WTC11 (cell line): ENCODE measurements around the gene DTNA. TPM values are rescaled to one million over a fixed set of nuclear protein-coding genes. Genes with fewer than 3 reads are reported as not detected.
"Not testable (repeated sequence)": the region's sequence is repeated elsewhere in the genome, so short reads cannot be mapped to it uniquely, and the experiment has no call there.

Experiments
- ATAC-seq: fragments of 200-7000 bp; cut with Tn5 transposase; 2 replicates; pipeline ENCODE4 v1.10.0; 2021; ENCODE audit warnings: mild to moderate bottlenecking, moderate library complexity
- CTCF ChIA-PET: fragments of 300-600 bp; sonication (Branson Sonifier 250); formaldehyde crosslinking; loops from one replicate; lab custom pipeline; 2021; ENCODE audit warnings: antibody characterized with exemption; lab: Charles Lee
- POLR2A ChIA-PET: fragments of 350-600 bp; sonication (Branson Sonifier 250); formaldehyde crosslinking; loops from one replicate; lab custom pipeline; 2021; ENCODE audit warnings: antibody characterized with exemption; lab: Charles Lee
- DNase-seq: peaks from one replicate; pipeline ENCODE4 v3.0.0; 2021; ENCODE audit warnings: low spot score
- H3K27ac Mint-ChIP-seq: 2 replicates; pipeline ENCODE4 v1.8.0; 2021; ENCODE audit warnings: mixed read lengths
- H3K27me3 Mint-ChIP-seq: 2 replicates; pipeline ENCODE4 v1.8.0; 2021; ENCODE audit warnings: low read depth, mild to moderate bottlenecking, moderate library complexity, mixed read lengths
- H3K36me3 Mint-ChIP-seq: 2 replicates; pipeline ENCODE4 v1.8.0; 2021; ENCODE audit warnings: mixed read lengths
- H3K4me1 Mint-ChIP-seq: 2 replicates; pipeline ENCODE4 v1.8.0; 2022; ENCODE audit warnings: mixed read lengths
- H3K4me3 Mint-ChIP-seq: 2 replicates; pipeline ENCODE4 v1.8.0; 2021; ENCODE audit warnings: mild to moderate bottlenecking, moderate library complexity, mixed read lengths
- H3K9me3 Mint-ChIP-seq: 2 replicates; pipeline ENCODE4 v1.8.0; 2021; ENCODE audit warnings: mixed read lengths
- AR ChIP-seq: fragments of 250-450 bp; sonication (Bioruptor Pico); IDR thresholded peaks from 2 replicates; pipeline ENCODE4 v1.9.0; 2021; ENCODE audit warnings: mild to moderate bottlenecking
- CTCF ChIP-seq: fragments of 200-600 bp; IDR thresholded peaks from 2 replicates; pipeline ENCODE4 v1.8.0; 2022; ENCODE audit warnings: antibody characterized with exemption
- E2F1 ChIP-seq: sonication (generic); formaldehyde crosslinking; IDR thresholded peaks from 2 replicates; pipeline ENCODE4 v1.8.0; 2022; ENCODE audit warnings: mild to moderate bottlenecking, missing genetic modification reagents
- FOXP4 ChIP-seq: sonication (generic); formaldehyde crosslinking; IDR thresholded peaks from 2 replicates; pipeline ENCODE4 v1.8.0; 2022; ENCODE audit warnings: mild to moderate bottlenecking, missing genetic modification reagents
- HMGA2 ChIP-seq: fragments of 250-450 bp; sonication (Bioruptor Pico); IDR thresholded peaks from 2 replicates; pipeline ENCODE4 v1.4.0; 2021; ENCODE audit warnings: mild to moderate bottlenecking, moderate library complexity
- JUN ChIP-seq: sonication (generic); formaldehyde crosslinking; IDR thresholded peaks from 2 replicates; pipeline ENCODE4 v1.8.0; 2023; ENCODE audit warnings: mild to moderate bottlenecking, missing genetic modification reagents
- KAT7 ChIP-seq: sonication (generic); formaldehyde crosslinking; IDR thresholded peaks from 2 replicates; pipeline ENCODE4 v1.8.1; 2023; ENCODE audit warnings: missing genetic modification reagents, mild to moderate bottlenecking, borderline replicate concordance
- MXD4 ChIP-seq: fragments of 250-450 bp; sonication (Bioruptor Pico); IDR thresholded peaks from 2 replicates; pipeline ENCODE4 v1.8.0; 2021; ENCODE audit warnings: mild to moderate bottlenecking, moderate library complexity, borderline replicate concordance
- MYBL2 ChIP-seq: sonication (generic); formaldehyde crosslinking; IDR thresholded peaks from 2 replicates; pipeline ENCODE4 v1.8.1; 2023; ENCODE audit warnings: mild to moderate bottlenecking, moderate library complexity, missing genetic modification reagents
- NFE2L1 ChIP-seq: sonication (generic); formaldehyde crosslinking; IDR thresholded peaks from 2 replicates; pipeline ENCODE4 v1.8.1; 2023; ENCODE audit warnings: missing genetic modification reagents
- NR1H2 ChIP-seq: sonication (generic); formaldehyde crosslinking; IDR thresholded peaks from 2 replicates; pipeline ENCODE4 v1.9.0; 2021; ENCODE audit warnings: mild to moderate bottlenecking, moderate library complexity, missing genetic modification reagents
- RORB ChIP-seq: fragments of 250-450 bp; sonication (Bioruptor Pico); IDR thresholded peaks from 2 replicates; pipeline ENCODE4 v1.9.0; 2021; ENCODE audit warnings: mild to moderate bottlenecking
- SP1 ChIP-seq: sonication (generic); formaldehyde crosslinking; conservative IDR thresholded peaks from 2 replicates; pipeline ENCODE4 v1.8.1; 2022; ENCODE audit warnings: missing genetic modification reagents
- TEAD4 ChIP-seq: sonication (generic); formaldehyde crosslinking; IDR thresholded peaks from 2 replicates; pipeline ENCODE4 v1.8.0; 2022; ENCODE audit warnings: mild to moderate bottlenecking, missing genetic modification reagents
- TP53 ChIP-seq: sonication (generic); formaldehyde crosslinking; IDR thresholded peaks from 2 replicates; pipeline ENCODE4 v1.8.1; 2023; ENCODE audit warnings: mild to moderate bottlenecking, missing genetic modification reagents
- USF1 ChIP-seq: sonication (generic); formaldehyde crosslinking; IDR thresholded peaks from 2 replicates; pipeline ENCODE4 v1.8.0; 2022; ENCODE audit warnings: mild to moderate bottlenecking, missing genetic modification reagents
- USF2 ChIP-seq: sonication (generic); formaldehyde crosslinking; IDR thresholded peaks from 2 replicates; pipeline ENCODE4 v1.8.1; 2023; ENCODE audit warnings: mild to moderate bottlenecking, missing genetic modification reagents, moderate library complexity
- ZNF512 ChIP-seq: sonication (generic); formaldehyde crosslinking; IDR thresholded peaks from 2 replicates; pipeline ENCODE4 v1.8.1; 2022; ENCODE audit warnings: missing genetic modification reagents, borderline replicate concordance
- ZSCAN18 ChIP-seq: fragments of 250-450 bp; sonication (Bioruptor Pico); IDR thresholded peaks from 2 replicates; pipeline ENCODE4 v2.1.2; 2022; ENCODE audit warnings: mild to moderate bottlenecking, moderate library complexity
- total RNA-seq: library from RNA; stranded (reverse); gene quantifications from 3 replicates; pipeline ENCODE4 v1.2.3, GENCODE V29; 2021

DTNA gene
- total RNA-seq, 1 experiment from 2014 or later = 16.1 TPM

GRCh38 chr18:34716111-34716510 lies 6.0 kb downstream of the DTNA start:
- POLR2A ChIA-PET, H3K36me3 Mint-ChIP-seq, ATAC-seq, H3K4me3 Mint-ChIP-seq, H3K27me3 Mint-ChIP-seq, H3K9me3 Mint-ChIP-seq, H3K27ac Mint-ChIP-seq, DNase-seq, H3K4me1 Mint-ChIP-seq: not testable (repeated sequence)
- CTCF ChIA-PET = interaction anchor here (1.1 to 1.5 kb wide), 2 partner anchors 13 to 55 kb away, joined by 4 read pairs; no protein-coding TSS in a partner anchor

- ChIA-PET POLR2A (no interaction called here), CTCF (no interaction called here)
- Mint-ChIP-seq H3K4me3 (no peak overlapping the region), H3K36me3 (no peaks in the 10 kb centered on the region), H3K9me3 (no peaks in the 10 kb centered on the region), H3K27me3 (no peaks in the 10 kb centered on the region), H3K4me1 (no peaks in the 10 kb centered on the region), H3K27ac (peak overlapping the region; percentile 2; the same call in 1 of the 2 replicates)
- no peak for ATAC-seq
- TF ChIP-seq SP1 (CRISPR knock-in tag) = no peak
- no peak for TF ChIP-seq AR
- TF ChIP-seq USF2 (CRISPR knock-in tag) = no peak
- TF ChIP-seq USF1 = no peak
- TF ChIP-seq KAT7 (CRISPR knock-in tag) = no peak
- no peak for TF ChIP-seq TP53 (CRISPR knock-in tag)
- no peak for TF ChIP-seq TEAD4 (CRISPR knock-in tag)
- no peak for TF ChIP-seq HMGA2 (CRISPR knock-in tag)
- no peak for DNase-seq
Observed at GRCh38 chr18:34718610-34719009, 8.5 kb downstream of the DTNA start.

- H3K27ac Mint-ChIP-seq = no peak overlapping the region
- no peaks in the 10 kb centered on the region for H3K4me1 Mint-ChIP-seq
- DNase-seq = no peak
- no peak overlapping the region for H3K4me3 Mint-ChIP-seq
- H3K36me3 Mint-ChIP-seq = peaks cover 8% of the 10 kb centered on the region
- CTCF ChIA-PET = interaction anchor here (1.7 to 1.8 kb wide), 2 partner anchors 9 to 59 kb away, joined by 5 to 8 read pairs; no protein-coding TSS in a partner anchor
- ATAC-seq = no peak
- peaks cover 9% of the 10 kb centered on the region for H3K9me3 Mint-ChIP-seq
- no peaks in the 10 kb centered on the region for H3K27me3 Mint-ChIP-seq
- TF ChIP-seq TEAD4 (CRISPR knock-in tag) = no peak
- no peak for TF ChIP-seq MYBL2 (CRISPR knock-in tag)
- TF ChIP-seq MXD4 (CRISPR knock-in tag) = no peak
- no peak for TF ChIP-seq FOXP4 (CRISPR knock-in tag)
- no peak for TF ChIP-seq NR1H2 (CRISPR knock-in tag)
- TF ChIP-seq JUN = no peak
- TF ChIP-seq CTCF = no peak
- TF ChIP-seq NFE2L1 (CRISPR knock-in tag) = no peak
- TF ChIP-seq ZNF512 (CRISPR knock-in tag) = no peak
- no peak for TF ChIP-seq RORB (CRISPR knock-in tag)
- no peak for TF ChIP-seq ZSCAN18 (CRISPR knock-in tag)
- TF ChIP-seq E2F1 (CRISPR knock-in tag) = no peak
- TF ChIP-seq SP1 (CRISPR knock-in tag) = no peak
- POLR2A ChIA-PET = no interaction called here
Observed at GRCh38 chr18:34720220-34720619, 10.1 kb downstream of the DTNA start.
